COR-L47 (cell line): Measurements from ENCODE around the gene NCBP2.

Source experiments
- DNase-seq: peaks from one replicate; lab custom pipeline; 2025; lab: John Stamatoyannopoulos, UW

Gene NCBP2

DNA sequence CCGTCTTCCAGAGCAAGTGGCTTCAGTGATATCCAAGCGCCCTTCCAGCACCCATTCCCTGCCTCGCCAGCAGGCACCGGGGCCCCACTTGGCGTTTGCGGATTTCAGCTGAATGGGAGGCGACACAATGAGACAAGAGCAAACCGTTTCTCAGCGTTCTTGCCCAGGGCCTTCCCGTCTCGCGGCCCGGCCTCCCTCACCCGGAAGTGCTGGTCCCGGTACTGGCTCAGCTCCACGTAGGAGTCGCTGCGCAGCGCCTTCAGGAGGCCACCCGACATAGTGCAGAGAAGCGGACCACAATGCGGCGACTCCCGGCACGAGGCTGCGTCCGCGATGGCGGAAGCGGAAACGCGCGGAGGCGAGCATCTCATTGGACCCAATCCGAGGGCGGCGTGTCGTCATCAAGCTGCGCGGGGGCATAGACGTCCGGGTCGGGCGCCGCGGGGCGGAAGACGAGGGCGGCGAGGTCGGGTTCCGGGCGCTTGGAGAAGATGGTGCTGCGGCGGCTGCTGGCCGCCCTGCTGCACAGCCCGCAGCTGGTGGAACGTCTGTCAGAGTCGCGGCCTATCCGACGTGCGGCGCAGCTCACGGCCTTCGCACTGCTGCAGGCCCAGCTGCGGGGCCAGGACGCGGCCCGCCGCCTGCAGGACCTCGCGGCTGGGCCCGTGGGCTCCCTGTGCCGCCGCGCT is at the start of gene NCBP2:
NCBP2 (minus strand) TSS at position 303 of the 689 bp plus-strand sequence; CDS start at position 278, 25 bp downstream.
- DNase-seq = peak; percentile 100

DNA sequence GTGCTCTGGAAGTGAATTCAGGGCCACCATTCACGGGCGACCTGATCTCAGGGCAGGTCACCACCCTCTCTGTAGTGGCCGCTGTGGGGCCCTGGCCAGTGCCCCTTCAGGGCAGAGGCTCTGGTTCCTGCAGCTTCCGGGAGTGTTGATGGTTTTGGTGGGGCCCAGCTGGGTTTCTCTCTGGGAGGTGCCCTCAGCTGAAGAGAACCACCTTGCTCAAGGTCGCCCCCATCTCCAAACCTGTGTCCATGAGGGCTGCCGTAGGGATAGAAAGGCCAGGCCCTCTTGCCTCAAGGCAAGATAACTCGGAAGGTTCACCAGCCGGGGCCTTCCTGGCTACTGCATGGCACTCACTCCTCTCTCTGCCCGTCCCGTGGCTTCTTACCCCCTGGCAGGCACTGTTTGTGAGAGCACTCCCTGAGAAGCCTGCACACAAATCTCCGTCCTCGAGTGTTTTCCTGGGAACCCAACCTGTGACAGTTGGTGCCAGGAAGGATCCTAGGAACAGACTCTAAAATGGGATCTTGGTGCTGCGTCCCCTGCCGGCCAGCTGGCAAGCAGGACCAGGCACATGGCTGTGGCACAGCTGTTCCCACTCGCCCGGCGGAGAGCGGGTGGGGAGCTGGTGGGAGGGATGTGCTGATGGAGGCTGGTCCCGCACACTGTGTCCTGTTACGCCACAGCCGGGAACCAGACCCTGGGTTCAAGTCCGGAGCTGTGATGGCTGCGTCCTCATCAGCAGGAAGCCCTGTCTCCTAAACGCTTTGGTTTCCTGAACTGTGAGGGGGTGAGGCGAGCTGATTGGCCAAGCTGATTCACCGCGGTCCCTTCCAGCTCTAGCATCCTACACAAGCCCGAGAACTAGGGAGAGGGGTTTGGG is 49.5 kb upstream of the NCBP2 start:
- DNase-seq = no peak

DNA sequence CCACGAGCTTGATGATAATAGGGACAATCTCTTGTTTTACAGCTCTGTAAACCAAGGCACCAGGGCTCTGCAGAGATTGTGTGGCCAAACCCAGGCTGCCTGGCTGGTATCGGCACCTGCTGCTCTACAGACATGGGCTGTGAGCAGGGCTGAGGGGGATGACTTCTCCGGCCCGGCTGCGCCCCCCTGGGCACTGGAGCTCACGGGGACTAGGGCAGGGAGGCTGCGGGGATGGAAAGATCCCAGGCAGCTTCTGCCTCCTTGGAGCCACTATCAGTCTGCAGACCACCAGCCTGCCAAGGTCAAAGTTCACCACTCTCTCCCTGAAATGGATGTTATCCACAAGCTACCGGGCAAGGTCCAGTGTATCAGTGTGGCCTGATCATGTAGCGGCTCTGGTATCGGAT is 48.3 kb upstream of the NCBP2 start:
- no peak for DNase-seq

DNA sequence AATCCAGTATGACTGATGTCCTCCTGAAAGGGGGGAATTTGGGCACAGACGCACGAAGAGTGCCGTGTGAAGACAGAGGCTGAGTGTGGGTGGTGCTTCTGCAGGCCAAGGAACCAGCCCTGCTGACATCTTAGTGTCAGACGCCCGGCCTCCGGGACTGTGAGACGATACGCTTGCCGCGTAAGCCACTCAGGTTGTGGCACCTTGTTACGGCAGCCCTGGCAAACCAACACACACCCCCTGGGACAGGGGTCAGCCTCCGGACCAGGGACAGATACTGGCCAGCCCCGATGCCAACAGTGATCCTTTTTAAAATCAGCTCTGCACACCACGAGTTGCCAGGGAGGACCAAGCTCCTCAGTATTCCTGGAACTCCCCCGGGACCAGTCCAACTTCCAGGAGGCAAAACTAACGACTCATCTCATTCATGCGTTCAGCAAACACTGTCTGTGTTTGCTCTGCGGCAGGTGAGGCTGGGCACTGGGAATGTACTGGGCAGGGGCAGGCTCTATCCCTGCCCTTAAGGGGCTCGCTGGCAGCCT is 47.5 kb upstream of the NCBP2 start:
- no peak for DNase-seq

DNA sequence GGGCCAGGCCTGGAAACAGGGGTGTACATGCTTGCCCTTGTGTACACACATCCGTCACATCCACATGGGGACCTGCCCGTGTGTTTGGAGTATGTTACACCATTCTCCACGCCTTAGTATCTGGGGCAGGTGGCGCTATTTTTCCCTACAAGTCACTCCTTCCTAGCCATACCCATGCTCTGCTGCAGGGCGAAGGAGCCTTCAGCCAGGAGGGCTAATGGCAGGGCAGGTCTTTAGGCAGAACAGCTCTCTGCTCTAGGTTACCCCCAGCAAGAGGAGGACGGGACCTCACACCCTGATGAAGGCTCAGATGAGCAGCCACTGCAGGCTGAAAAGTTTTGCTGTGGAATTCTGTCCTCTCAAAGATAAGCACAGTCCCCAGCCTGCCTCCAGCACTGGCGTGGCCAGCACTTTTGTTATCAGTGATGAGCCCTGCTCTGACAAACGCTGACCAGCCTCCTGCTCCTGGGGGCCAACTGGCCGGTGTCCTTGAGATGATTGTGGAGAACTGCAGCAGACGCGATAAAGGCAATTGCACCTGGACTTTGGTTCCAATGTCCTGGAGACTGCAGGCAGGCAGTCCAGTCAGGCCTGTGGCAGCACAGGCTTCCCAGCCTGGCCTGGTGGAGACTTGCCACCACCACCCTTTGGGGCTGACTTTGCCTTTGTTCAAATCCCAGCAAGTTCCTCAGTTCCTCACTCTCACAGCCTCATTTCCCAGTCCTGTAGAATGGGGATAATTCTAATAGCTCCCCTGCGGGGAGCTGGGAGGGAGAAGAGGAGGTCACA is 46.1 kb upstream of the NCBP2 start:
- DNase-seq = no peak

DNA sequence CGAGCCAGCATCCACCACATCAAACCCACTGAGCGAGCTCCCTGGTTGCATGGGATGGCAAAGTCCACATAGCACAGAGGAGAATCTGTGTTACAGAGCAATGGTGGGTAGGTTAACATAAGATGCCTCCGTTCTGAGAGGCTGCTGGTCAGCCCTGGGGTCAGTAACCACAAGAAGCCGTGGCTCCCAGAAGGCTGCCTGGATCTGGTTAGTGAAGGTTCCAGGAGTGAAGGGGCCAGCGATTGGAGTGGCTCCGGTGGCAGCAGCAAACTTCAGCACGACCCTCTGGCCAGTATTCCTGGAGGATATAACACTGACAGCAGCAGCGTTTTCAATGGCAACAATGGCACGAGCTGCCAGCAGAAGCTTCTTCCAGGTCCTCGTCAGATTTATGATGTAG is 44.7 kb upstream of the NCBP2 start:
- no peak for DNase-seq

DNA sequence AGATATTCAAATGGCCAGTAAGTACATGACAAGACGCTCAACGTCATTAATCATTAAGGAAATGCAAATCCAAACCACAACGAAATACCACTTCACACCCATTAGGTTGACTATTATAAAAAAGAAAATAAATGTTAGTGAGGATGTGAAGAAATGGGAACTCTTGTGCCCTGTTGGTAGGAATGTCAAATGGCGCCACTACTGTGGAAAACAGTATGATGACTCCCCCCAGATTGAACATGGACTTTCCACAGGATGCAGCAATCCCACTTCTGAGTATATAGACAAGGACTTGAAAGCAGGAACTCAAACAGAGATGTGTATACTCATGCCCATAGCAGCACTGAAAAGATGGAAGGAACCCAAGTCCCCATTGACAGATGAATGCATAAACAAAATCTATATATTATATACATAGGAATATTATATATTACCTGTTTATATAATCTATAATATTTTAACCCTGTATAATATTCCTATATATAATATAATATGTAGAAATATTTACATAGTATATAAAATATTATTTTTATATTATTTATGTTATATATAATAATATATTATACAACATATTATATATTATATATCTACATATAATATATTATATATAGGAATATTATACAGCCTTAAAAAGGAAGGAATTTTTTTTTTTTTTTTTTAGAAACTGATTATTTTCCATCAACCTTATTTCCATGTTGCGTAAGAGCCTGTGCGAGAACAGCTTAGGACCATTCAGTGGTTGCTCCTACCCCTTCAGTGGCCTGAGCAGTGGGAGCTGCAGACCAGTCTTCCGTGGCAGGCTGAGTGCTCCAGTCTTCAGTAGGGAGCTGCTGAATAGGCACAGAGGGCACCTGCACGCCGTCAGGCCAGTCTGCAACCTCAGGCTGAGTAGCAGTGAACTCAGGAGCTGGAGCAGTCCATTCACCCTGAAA is 43.9 kb upstream of the NCBP2 start:
- DNase-seq = no peak

DNA sequence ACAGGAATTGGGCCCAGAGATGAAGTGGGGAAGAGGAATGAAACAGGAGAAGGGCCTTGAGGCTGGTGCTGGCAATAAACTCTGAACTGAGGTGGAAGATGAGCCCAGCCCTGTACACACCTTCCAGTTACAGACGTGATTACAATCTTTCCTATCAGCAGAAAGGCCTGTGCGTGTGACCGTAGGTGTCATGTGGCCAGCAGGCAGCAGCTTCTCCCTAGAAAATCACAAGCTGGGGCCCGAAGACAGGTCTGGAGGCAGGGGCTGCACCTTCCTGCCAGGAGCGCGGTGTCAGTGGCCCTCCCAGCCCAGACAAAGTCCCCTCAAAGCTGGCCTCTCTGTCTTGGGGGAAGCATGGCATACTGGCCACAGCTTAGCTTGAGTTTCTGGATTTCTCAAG is 43.0 kb upstream of the NCBP2 start:
- no peak for DNase-seq

DNA sequence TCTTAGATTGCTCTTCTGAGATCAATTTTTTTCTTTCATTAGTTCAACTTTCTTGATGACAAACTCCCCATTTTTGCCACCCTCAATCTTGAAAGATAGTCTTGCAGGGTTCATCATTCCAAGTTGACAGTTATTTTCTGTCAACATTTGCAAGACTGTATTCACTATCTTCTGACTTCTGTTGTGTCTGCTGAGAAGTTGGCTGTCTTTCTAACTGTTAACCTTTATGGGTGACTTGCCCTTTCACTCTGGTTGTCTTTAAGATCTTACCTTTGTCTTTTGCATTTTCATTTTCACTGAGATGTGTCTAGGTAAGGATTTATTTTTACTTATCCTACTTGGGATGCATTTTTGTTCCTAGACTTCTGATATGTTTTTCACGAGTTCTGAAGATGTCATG is 40.9 kb upstream of the NCBP2 start:
- no peak for DNase-seq

DNA sequence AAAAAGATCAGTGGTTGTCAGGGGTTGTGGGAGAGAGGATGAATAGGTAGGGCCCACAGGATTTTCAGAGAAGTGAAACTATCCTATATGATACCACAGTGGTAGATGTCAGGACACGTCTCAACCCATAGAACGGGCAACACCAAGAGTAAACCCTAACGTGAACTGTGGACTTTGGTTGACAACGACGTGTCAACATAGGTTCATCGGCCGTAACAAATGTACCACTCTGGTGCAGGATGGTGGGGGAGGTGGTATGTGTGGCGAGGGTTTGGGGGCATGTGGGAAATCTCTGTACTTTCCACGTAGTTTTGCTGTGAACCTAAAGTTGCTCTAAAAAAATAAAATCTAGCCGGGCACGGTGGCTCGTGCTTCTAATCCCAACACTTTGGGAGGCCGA is 39.3 kb upstream of the NCBP2 start:
- DNase-seq = no peak

DNA sequence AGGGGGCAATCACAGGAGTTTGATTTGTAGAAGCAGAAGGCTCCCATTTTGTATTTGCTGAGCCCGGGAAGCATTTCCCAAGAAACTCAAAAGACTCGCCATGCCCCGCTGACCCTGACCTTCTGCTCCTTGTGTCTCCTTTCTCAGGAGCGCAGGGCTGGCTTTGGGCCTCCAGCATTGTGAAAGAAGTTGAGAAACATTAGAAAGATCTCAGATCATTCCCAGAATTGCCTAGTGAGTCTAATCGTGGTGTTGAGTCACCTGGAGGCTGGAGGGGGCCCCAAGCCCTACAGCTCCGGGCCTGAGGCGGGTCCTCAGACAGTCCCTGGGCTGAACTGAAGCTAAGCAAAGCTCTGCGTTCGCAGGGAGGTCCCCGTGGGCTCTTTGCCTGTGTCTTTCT is 37.2 kb upstream of the NCBP2 start:
- no peak for DNase-seq

DNA sequence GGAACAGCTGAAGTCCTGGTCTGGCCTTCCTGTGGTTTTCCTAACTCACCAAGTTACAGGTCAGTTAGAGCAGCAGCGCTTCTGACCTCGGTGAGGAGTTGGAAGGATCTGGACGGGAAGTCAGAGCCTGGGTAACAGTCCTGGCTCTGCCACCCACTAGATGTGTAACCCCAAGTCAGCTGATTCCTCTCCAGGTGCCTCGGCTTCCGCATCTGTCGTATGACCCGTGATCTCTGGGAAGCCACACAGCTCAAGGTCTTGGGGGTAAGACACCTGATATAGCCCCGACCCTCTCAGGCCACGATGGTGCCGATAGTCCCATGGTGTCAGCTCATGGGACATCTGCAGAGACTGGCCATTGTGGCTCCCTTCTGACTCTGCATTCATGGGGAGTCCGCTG is 34.6 kb upstream of the NCBP2 start:
- no peak for DNase-seq

DNA sequence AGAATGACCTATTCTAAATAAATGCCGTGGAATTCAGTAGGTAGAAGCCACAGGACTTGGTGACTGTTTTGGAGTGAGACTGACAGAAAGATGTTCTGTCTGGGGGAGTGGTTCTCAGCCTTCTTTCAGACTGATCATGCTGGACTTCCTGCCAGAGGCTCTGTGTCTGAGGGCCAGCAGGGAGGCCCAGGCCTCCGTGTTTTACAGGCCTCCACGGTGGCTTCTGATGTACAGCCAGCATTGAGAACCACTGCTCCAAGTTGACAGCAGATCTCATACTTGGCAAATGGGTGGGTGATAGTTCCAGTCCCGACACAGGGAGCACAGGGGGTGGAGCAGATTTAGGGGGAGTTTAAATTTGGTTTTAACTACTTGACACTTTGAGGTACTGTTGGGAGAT is 33.0 kb upstream of the NCBP2 start:
- no peak for DNase-seq

DNA sequence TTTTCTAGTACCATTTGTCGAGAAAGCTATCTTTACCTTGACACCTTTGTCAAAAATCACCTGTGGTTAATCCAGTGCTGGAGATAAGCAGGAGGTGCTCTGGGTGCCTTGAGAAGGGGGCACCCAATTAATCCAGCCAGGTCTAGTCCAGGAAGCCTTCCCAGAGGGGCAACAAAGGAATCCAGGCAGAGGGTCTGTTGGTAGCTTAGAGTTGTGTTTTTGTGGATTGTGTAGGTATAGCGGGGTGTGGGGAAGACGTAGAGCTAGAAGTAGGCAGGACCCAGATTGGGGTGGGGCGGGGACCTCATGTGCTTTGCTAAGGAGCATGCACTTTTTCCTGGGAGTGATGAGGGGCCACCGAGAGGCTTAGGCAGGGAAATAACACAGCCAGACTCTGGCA is 32.3 kb upstream of the NCBP2 start:
- DNase-seq = no peak

DNA sequence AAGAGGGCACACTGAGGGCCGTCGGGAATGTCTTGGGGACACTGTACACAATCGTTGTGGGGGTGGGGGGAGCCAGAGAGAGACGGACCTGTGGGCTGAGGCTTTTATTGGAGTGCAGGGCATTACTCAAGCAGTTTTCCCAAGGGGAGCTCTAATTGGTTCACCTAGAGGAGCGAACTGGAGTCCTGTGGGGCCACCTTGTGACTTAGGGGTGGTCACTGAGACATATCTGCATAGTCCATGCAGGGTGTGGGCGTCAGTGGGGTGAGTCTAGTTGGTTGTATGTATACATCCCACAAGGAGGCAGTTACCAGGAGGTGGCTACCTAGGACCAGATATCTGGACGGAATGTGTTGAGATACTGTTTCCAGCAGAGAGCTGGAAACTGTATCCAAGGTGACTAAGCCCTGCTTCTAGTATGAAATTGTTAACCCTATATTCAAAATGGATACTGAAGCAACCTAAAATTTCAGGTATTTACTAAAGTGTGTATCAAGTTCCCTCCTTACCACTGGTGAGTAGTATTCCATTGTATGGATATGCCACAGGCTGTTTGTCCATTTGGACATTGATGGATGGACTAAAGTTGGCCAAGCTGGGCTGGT is 28.9 kb upstream of the NCBP2 start:
- no peak for DNase-seq

DNA sequence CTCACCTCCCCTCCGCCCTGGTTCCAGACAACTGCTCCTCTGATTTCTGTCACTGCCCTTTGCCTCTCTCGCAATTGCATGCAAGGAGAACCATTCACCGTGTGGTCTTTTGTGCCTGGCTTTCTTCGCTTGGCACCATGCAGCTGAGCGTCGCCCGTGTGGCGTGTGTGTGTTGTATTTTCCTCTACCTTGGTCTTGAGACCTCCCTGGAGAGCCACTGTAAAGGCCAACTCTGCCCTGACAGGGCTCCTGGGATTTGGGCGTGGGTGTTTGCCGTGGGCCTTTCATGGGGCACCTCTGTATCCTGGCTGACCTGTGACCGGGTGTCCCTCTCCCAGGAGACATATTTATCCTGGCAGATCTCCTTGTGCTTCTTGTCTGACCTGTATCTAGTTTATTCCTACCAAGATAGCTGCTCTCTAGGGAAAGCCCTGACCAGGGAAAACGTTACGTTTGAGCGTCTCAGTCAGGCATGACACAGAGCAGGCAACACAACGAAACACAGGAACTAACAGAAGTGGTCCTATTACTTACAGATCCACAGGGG is 28.3 kb upstream of the NCBP2 start:
- DNase-seq = no peak

DNA sequence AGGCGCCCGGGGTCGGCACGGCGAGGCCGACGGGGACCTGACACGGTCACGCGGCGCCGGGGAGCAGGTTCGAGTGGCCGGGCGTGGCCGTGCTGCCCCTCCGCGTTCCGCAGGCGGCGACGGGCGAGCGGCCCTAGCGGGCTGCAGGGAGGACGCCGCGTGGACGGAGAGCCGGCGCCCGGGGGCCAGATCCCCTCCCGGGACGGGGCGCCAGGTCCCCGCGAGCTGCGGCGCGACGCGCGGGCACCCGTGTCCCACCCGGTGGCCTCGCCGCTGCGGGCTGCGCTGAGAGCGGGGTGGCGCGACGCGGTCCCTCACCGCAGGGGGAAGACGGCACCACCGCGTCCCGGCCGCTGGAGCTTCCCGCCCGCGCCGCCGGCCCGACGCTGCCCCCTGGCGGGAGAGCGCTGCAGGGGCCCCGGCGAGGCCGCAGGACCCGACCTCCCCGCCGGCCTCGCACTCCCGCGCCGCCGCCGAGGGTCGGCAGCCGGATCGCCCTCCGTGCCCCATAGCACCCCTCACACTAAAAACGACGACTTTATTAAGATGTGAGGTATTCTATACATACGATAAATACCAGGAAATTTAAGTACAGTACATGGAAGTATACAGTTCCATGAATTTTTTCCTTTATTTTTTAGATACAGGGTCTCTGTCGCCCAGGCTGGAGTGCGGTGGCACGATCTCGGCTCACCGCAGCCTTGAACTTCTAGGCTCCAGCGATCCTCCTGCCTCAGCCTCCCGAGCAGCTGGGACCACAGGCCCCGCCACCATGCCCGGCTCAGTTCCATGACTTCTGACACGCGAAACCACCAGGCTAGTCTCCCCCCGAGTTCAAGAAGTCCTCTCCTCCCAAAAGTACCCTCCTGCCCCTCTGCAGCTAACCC is 27.6 kb upstream of the NCBP2 start:
- peak; percentile 57 for DNase-seq

DNA sequence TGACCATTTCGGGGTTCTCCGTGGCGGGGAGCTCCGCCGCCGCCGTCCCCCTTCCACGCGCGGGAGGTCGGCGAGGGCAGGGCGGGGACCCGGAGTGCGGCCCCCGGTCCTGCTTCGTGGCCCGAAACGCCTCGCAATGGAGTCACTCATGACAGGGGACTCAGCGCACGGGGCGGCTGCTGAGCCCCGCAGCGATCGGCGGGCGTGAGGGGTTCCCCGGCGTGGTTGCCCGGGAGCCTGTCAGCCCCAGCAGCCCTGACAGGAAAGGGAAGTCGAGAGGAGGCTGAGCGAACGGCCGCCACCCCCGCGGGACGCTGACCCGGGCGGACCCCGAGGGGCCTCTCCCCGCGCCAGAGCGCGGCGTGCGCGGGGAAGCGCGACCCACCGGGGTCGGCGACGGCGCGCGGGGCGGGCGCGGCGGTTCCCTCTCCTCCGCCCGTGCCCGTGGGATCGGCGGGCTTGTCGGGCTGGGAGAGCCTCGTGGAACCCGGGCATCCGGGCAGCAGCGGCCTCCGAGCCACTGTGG is 26.9 kb upstream of the NCBP2 start:
- DNase-seq = peak; percentile 24
